Measurements from ENCODE around the gene HBZ. TPM values are rescaled to one million over a fixed set of nuclear protein-coding genes. Genes with fewer than 3 reads are reported as not detected.

Gene HBZ
- total and polyA plus RNA-seq, 9 of the 15 experiments (the other 6 are each of a cell fraction or from before 2014, with no cell fraction given) = 58.0 to 610 (median 113) TPM

DNA sequence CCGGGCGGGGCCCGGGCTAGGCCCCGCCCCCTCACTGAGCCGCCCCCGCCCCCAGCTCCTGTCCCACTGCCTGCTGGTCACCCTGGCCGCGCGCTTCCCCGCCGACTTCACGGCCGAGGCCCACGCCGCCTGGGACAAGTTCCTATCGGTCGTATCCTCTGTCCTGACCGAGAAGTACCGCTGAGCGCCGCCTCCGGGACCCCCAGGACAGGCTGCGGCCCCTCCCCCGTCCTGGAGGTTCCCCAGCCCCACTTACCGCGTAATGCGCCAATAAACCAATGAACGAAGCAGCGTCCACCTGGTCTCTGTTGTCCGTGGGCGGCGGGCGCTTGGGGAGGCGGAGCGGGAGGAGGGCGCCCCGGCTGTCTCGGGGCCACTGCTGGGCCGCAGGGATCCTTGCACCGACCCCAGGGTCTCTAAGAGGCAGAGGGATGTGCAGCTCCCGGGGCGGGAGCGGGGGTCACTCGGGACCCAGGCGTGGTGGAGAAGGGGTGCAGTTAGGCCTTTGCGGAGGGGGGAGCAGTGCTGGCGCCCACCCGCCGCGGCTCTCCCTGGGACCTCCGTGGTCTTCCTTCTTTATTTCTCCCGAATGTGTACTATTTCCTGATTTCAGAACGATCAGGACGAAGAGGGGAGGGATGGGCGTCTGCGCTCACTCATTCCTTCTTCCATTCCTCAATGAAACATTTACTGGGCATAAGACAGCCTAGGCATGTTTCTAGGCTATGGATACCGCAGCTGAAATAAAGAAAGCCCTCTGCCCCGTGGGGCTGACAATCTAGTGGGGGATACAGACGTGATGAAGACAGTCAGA is 2.0 kb downstream of the HBZ start (continued):
- TF ChIP-seq, protein P1, sequence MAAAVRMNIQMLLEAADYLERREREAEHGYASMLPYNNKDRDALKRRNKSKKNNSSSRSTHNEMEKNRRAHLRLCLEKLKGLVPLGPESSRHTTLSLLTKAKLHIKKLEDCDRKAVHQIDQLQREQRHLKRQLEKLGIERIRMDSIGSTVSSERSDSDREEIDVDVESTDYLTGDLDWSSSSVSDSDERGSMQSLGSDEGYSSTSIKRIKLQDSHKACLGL (CRISPR knock-in tag; IDR thresholded peaks at IDR 0.05; ENCODE audit: borderline replicate concordance, poor library complexity, severe bottlenecking) = no peak
- TF ChIP-seq, protein P2, sequence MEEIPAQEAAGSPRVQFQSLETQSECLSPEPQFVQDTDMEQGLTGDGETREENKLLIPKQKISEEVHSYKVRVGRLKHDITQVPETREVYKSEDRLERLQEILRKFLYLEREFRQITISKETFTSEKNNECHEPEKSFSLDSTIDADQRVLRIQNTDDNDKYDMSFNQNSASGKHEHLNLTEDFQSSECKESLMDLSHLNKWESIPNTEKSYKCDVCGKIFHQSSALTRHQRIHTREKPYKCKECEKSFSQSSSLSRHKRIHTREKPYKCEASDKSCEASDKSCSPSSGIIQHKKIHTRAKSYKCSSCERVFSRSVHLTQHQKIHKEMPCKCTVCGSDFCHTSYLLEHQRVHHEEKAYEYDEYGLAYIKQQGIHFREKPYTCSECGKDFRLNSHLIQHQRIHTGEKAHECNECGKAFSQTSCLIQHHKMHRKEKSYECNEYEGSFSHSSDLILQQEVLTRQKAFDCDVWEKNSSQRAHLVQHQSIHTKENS (CRISPR knock-in tag; IDR thresholded peaks at IDR 0.05) = no peak
- TF ChIP-seq ZNF143 (CRISPR knock-in tag; IDR thresholded peaks at IDR 0.05) = no peak
- no peak for TF ChIP-seq CBX2 (IDR thresholded peaks at IDR 0.05; ENCODE audit: insufficient read depth, low read length, poor library complexity, severe bottlenecking)
- no peak for TF ChIP-seq ZNF263 (CRISPR knock-in tag; IDR thresholded peaks at IDR 0.05; ENCODE audit: borderline replicate concordance)
- peak; percentile 80; the same call in 1 of the 2 replicates for TF ChIP-seq NR4A1 (CRISPR knock-in tag; IDR thresholded peaks at IDR 0.05)
- TF ChIP-seq NR4A1 (tag; IDR thresholded peaks at IDR 0.05) = peak; percentile 50; the same call in 1 of the 2 replicates
- 0 out of 2 replicates have a peak, but pooled peaks have one; percentile 38 for TF ChIP-seq NBN (IDR thresholded peaks at IDR 0.05; ENCODE audit: low read depth)
- TF ChIP-seq, protein P3, sequence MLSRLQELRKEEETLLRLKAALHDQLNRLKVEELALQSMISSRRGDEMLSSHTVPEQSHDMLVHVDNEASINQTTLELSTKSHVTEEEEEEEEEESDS (CRISPR knock-in tag; IDR thresholded peaks at IDR 0.05) = no peak
- TF ChIP-seq, protein P4, sequence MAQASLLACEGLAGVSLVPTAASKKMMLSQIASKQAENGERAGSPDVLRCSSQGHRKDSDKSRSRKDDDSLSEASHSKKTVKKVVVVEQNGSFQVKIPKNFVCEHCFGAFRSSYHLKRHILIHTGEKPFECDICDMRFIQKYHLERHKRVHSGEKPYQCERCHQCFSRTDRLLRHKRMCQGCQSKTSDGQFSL (CRISPR knock-in tag; IDR thresholded peaks at IDR 0.05) = peak; percentile 34; the same call in 1 of the 2 replicates
- TF ChIP-seq, protein P4 (tag; IDR thresholded peaks at IDR 0.05) = no peak
- TF ChIP-seq ZNF324 (CRISPR knock-in tag; IDR thresholded peaks at IDR 0.05) = no peak
- no peak for TF ChIP-seq ZNF174 (CRISPR knock-in tag; IDR thresholded peaks at IDR 0.05)
- no peak for TF ChIP-seq RBBP5 (IDR thresholded peaks at IDR 0.05; ENCODE audit: borderline replicate concordance, insufficient read depth, low read length, poor library complexity, severe bottlenecking)
- TF ChIP-seq MBD2 (IDR thresholded peaks at IDR 0.05; ENCODE audit: borderline replicate concordance, low read depth) = no peak
- no peak for TF ChIP-seq RBM22 (IDR thresholded peaks at IDR 0.05; ENCODE audit: low read depth, low read length, poor library complexity, severe bottlenecking)
- TF ChIP-seq ETV6 (IDR thresholded peaks at IDR 0.05; ENCODE audit: borderline replicate concordance in 1 of 2, low read depth in 2 of 2, low read length in 1 of 2) = no peak
- no peak for TF ChIP-seq ETV6 (CRISPR knock-in tag; IDR thresholded peaks at IDR 0.05; ENCODE audit: borderline replicate concordance)
- TF ChIP-seq, protein P5, sequence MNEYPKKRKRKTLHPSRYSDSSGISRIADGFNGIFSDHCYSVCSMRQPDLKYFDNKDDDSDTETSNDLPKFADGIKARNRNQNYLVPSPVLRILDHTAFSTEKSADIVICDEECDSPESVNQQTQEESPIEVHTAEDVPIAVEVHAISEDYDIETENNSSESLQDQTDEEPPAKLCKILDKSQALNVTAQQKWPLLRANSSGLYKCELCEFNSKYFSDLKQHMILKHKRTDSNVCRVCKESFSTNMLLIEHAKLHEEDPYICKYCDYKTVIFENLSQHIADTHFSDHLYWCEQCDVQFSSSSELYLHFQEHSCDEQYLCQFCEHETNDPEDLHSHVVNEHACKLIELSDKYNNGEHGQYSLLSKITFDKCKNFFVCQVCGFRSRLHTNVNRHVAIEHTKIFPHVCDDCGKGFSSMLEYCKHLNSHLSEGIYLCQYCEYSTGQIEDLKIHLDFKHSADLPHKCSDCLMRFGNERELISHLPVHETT (CRISPR knock-in tag; conservative IDR thresholded peaks at IDR 0.05 in 1 of 2, IDR thresholded peaks at IDR 0.05 in 1 of 2) = no peak
- peak; percentile 47 to 70; a peak in 2 of 4 replicates for TF ChIP-seq MAZ (CRISPR knock-in tag; conservative IDR thresholded peaks at IDR 0.05 in 1 of 2, IDR thresholded peaks at IDR 0.05 in 1 of 2)
- TF ChIP-seq POLR2G (IDR thresholded peaks at IDR 0.05; ENCODE audit: low read depth, low read length) = peak; percentile 72
- 0 out of 2 replicates have a peak, but pooled peaks have one; percentile 22 for TF ChIP-seq ATF7 (IDR thresholded peaks at IDR 0.05)
